Measurements from ENCODE around the gene SOBP.

Gene SOBP

DNA sequence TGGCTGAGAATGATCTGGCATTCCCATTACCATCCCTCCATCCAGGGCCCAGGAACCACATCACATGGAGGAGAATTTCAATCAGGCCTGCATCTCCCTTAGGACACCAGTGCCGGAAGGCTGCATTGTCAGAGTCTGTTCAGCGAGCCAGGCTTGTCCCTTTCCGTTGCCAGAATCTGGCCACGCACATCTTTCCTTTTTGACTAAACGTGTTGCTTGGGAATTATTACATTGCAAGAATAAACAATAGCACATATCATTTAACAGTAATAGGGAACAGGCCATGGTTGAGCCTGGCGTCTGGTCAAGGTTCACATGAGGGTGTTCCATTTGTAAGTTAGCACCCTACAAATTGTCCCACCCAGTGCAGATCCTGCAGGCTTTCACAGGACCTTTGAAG, 42.8 kb downstream of the SOBP start:
- no peak for TF ChIP-seq YY1 (IDR thresholded peaks at IDR 0.05; ENCODE audit: insufficient read depth, insufficient read length)
- TF ChIP-seq SUZ12 (IDR thresholded peaks at IDR 0.05; ENCODE audit: extremely low read depth, insufficient read depth, insufficient read length) = no peak
- no peak for TF ChIP-seq ZNF274 (IDR thresholded peaks at IDR 0.05; ENCODE audit: low read depth, low read length)
- Histone ChIP-seq H3K4me1 (ENCODE audit: insufficient read depth, insufficient read length) (no peaks in the 10 kb centered on the region), H3K4me3 (ENCODE audit: insufficient read length, low read depth) (no peak overlapping the region), H3K36me3 (ENCODE audit: insufficient read depth, insufficient read length, low read length) (no peaks in the 10 kb centered on the region), H3K27me3 (ENCODE audit: insufficient read depth, insufficient read length) (no peaks in the 10 kb centered on the region), H3K9me3 (ENCODE audit: insufficient read depth, low read length) (no peaks in the 10 kb centered on the region), H3K9ac (ENCODE audit: insufficient read length, low read depth) (no peak overlapping the region)
- no peak for DNase-seq (ENCODE audit: low read depth, low spot score)

DNA sequence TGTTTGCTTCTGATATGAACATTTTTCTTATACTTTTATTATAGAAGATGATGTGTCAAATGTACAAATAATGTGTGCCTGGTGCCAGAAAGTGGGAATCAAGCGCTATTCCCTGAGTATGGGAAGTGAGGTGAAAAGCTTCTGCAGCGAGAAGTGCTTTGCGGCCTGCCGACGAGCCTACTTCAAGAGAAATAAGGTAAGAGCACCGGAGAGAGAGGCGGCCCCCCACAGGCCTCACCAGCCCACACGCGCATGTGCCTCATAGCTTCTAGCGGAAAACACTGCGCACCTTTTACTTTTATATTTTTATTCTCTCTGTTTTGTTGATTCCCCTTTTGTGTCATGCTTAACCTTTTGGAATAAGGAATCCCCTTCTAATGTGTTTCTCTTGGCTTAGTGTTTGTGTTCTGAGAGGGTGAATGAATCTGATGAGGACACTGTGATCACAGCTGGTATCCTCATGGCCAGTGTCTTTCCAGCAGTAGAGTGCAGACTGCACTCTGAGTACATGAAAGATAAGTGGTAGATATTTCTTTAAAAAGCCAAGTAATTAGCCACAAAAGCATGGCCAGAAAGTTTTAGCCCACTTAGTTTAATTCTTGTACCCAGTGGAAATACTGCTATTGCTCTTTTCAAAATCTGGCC, 43.6 kb downstream of the SOBP start:
- H3K9ac ChIP-seq (ENCODE audit: insufficient read length, low read depth) = no peak overlapping the region
- H3K4me1 ChIP-seq (ENCODE audit: insufficient read depth, insufficient read length) = no peaks in the 10 kb centered on the region
- no peaks in the 10 kb centered on the region for H3K36me3 ChIP-seq (ENCODE audit: insufficient read depth, insufficient read length, low read length)
- H3K9me3 ChIP-seq (ENCODE audit: insufficient read depth, low read length) = no peaks in the 10 kb centered on the region
- H3K27me3 ChIP-seq (ENCODE audit: insufficient read depth, insufficient read length) = no peaks in the 10 kb centered on the region
- H3K4me3 ChIP-seq (ENCODE audit: insufficient read length, low read depth) = no peak overlapping the region
- no peak for DNase-seq (ENCODE audit: low read depth, low spot score)
- TF ChIP-seq SUZ12 (IDR thresholded peaks at IDR 0.05; ENCODE audit: extremely low read depth, insufficient read depth, insufficient read length) (no peak), YY1 (IDR thresholded peaks at IDR 0.05; ENCODE audit: insufficient read depth, insufficient read length) (no peak), ZNF274 (IDR thresholded peaks at IDR 0.05; ENCODE audit: low read depth, low read length) (no peak)

DNA sequence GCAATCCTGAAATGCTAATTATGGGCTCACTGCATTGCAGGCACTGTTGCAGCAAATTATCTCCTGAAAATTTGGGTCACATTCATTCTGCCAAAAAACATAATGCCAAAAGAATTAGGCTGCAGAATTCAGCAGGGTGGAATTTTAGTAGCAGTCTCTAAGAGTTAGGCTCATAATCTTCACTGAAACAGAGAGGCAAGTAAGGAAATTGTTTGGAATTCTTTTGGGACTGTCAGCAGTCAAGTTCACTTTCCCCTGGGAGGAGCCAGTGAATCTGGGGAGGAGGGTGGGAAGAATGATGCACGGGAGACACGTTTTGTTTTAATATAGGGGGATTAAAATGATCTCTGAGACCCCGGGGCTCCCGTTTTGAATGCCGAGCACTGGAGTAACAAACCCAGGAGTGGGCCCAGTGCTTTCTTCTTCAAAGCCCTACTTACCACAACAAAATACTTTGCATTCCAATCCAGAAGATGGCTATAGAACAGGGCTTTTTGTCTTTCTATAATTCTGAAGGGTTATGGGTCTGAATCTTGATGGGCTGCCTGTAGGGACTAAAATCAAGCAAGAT, 44.7 kb downstream of the SOBP start:
- DNase-seq (ENCODE audit: low read depth, low spot score) = peak; percentile 1
- Histone ChIP-seq H3K9me3 (ENCODE audit: insufficient read depth, low read length) (no peaks in the 10 kb centered on the region), H3K27me3 (ENCODE audit: insufficient read depth, insufficient read length) (no peaks in the 10 kb centered on the region), H3K4me1 (ENCODE audit: insufficient read depth, insufficient read length) (no peaks in the 10 kb centered on the region), H3K4me3 (ENCODE audit: insufficient read length, low read depth) (no peak overlapping the region), H3K9ac (ENCODE audit: insufficient read length, low read depth) (no peak overlapping the region), H3K36me3 (ENCODE audit: insufficient read depth, insufficient read length, low read length) (no peaks in the 10 kb centered on the region)
- no peak for TF ChIP-seq ZNF274 (IDR thresholded peaks at IDR 0.05; ENCODE audit: low read depth, low read length)
- TF ChIP-seq YY1 (IDR thresholded peaks at IDR 0.05; ENCODE audit: insufficient read depth, insufficient read length) = no peak
- no peak for TF ChIP-seq SUZ12 (IDR thresholded peaks at IDR 0.05; ENCODE audit: extremely low read depth, insufficient read depth, insufficient read length)

DNA sequence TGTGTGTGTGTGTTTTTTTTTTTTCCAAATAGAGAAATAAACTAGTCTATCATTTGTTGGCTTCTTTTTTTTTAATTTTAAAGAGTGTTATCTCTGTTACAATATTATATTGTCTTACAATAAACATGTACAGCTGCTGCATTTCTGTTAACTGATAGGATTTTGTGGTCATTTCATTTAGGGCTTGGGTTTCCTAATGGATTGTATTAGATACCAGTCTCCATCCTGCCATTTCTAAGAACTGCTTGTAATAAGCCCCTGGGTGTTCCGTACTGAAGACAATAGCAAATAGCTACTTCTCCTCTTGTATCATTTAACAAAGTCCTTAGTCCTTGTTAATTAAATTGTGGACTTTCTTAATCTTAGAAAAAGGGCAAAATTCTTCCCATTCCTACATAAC, 45.7 kb downstream of the SOBP start:
- Histone ChIP-seq H3K9me3 (ENCODE audit: insufficient read depth, low read length) (no peaks in the 10 kb centered on the region), H3K4me3 (ENCODE audit: insufficient read length, low read depth) (no peak overlapping the region), H3K9ac (ENCODE audit: insufficient read length, low read depth) (no peak overlapping the region), H3K36me3 (ENCODE audit: insufficient read depth, insufficient read length, low read length) (no peaks in the 10 kb centered on the region), H3K27me3 (ENCODE audit: insufficient read depth, insufficient read length) (no peaks in the 10 kb centered on the region), H3K4me1 (ENCODE audit: insufficient read depth, insufficient read length) (no peaks in the 10 kb centered on the region)
- TF ChIP-seq YY1 (IDR thresholded peaks at IDR 0.05; ENCODE audit: insufficient read depth, insufficient read length) (no peak), ZNF274 (IDR thresholded peaks at IDR 0.05; ENCODE audit: low read depth, low read length) (no peak)
- DNase-seq (ENCODE audit: low read depth, low spot score) = no peak

DNA sequence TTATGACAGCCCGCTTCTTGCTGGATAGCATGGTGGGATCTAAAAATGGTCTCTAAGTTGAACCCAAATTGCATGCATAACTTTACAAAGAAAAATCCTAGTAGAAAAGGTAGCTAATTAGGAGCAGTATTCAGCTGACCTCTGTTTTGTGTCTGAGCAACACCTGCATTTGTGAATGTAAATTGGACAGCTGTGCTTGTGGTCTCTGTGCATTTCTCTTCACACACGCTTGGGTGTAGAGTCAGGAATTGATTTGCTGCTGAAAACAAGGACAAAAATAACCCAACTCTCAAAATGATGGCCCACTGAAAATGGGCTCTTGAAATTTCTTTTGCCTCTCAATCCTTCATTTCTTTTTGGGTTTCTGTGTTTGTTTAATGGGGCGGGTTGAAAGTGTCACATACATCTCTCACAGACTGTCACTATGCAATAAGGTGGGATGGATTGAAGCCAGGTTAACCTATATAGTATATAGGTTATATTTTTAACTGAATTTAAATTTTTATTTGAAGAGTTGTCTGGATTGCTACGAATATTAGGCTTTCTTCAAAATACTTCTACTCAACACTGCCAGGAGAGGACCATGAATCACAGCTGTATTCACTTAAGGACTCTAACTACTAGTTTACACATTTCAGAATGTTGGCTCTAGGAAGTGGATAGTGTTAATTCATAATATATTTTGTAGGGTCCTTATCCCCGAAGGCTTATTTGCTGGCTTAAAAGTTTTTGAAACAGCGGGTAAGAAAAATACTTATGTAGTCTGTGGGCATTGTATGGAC, 46.5 kb downstream of the SOBP start:
- no peak for DNase-seq (ENCODE audit: low read depth, low spot score)
- Histone ChIP-seq H3K4me1 (ENCODE audit: insufficient read depth, insufficient read length) (no peaks in the 10 kb centered on the region), H3K36me3 (ENCODE audit: insufficient read depth, insufficient read length, low read length) (no peaks in the 10 kb centered on the region), H3K4me3 (ENCODE audit: insufficient read length, low read depth) (no peak overlapping the region), H3K9ac (ENCODE audit: insufficient read length, low read depth) (no peak overlapping the region), H3K9me3 (ENCODE audit: insufficient read depth, low read length) (no peaks in the 10 kb centered on the region), H3K27me3 (ENCODE audit: insufficient read depth, insufficient read length) (no peaks in the 10 kb centered on the region)
- no peak for TF ChIP-seq ZNF274 (IDR thresholded peaks at IDR 0.05; ENCODE audit: low read depth, low read length)
- no peak for TF ChIP-seq YY1 (IDR thresholded peaks at IDR 0.05; ENCODE audit: insufficient read depth, insufficient read length)
- no peak for TF ChIP-seq SUZ12 (IDR thresholded peaks at IDR 0.05; ENCODE audit: extremely low read depth, insufficient read depth, insufficient read length)

DNA sequence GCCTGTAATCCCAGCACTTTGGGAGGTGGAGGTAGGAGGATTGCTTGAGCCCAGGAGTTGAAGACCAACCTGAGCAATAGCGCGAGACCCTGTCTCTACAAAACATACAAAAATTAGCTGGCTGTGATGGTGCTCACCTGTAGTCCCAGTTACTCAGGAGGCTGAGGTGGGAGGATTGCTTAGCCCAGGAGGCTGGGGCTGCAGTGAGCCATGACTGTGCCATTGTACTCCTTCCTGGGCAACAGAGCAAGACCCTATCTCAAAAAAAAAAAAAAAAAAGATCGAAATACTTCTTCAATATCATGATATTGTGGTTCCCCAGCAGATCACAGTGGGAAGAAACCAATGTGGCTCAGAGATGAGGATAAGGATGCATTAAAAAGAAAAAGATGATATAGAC, 47.6 kb downstream of the SOBP start:
- TF ChIP-seq YY1 (IDR thresholded peaks at IDR 0.05; ENCODE audit: insufficient read depth, insufficient read length) (no peak), SUZ12 (IDR thresholded peaks at IDR 0.05; ENCODE audit: extremely low read depth, insufficient read depth, insufficient read length) (no peak), ZNF274 (IDR thresholded peaks at IDR 0.05; ENCODE audit: low read depth, low read length) (no peak)
- no peaks in the 10 kb centered on the region for H3K27me3 ChIP-seq (ENCODE audit: insufficient read depth, insufficient read length)
- H3K4me3 ChIP-seq (ENCODE audit: insufficient read length, low read depth) = no peak overlapping the region
- DNase-seq (ENCODE audit: low read depth, low spot score) = no peak
- H3K9me3 ChIP-seq (ENCODE audit: insufficient read depth, low read length) = no peaks in the 10 kb centered on the region
- no peak overlapping the region for H3K9ac ChIP-seq (ENCODE audit: insufficient read length, low read depth)
- no peaks in the 10 kb centered on the region for H3K4me1 ChIP-seq (ENCODE audit: insufficient read depth, insufficient read length)
- H3K36me3 ChIP-seq (ENCODE audit: insufficient read depth, insufficient read length, low read length) = no peaks in the 10 kb centered on the region

DNA sequence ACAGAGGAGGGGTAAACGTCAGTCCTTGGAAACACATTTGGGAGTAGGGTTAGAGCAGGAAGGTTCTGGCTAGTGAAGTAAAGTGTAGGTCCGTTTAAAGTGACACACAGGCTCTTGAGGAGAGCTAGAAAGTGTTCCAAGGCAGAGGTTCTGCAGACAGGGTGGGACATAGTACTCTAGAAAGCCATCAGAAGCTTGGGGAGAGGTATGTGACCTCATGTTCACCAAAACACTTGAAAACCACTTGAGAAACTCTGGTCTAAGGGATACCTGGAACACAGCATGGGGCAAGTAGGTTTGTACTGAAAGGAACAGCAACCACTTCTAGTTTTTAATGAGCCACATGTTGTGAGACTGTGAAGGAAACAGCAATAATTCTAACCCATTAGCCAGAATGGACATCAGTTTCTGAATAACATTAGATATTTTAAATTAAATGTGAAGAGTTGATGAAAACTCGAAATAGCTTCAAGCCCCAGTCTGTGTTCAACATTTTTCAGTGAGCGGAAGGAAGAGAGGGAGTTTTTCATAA, 49.0 kb downstream of the SOBP start:
- H3K4me1 ChIP-seq (ENCODE audit: insufficient read depth, insufficient read length) = no peaks in the 10 kb centered on the region
- H3K36me3 ChIP-seq (ENCODE audit: insufficient read depth, insufficient read length, low read length) = no peaks in the 10 kb centered on the region
- TF ChIP-seq ZNF274 (IDR thresholded peaks at IDR 0.05; ENCODE audit: low read depth, low read length) (no peak), SUZ12 (IDR thresholded peaks at IDR 0.05; ENCODE audit: extremely low read depth, insufficient read depth, insufficient read length) (no peak), YY1 (IDR thresholded peaks at IDR 0.05; ENCODE audit: insufficient read depth, insufficient read length) (no peak)
- no peak overlapping the region for H3K4me3 ChIP-seq (ENCODE audit: insufficient read length, low read depth)
- no peaks in the 10 kb centered on the region for H3K27me3 ChIP-seq (ENCODE audit: insufficient read depth, insufficient read length)
- no peak overlapping the region for H3K9ac ChIP-seq (ENCODE audit: insufficient read length, low read depth)
- no peaks in the 10 kb centered on the region for H3K9me3 ChIP-seq (ENCODE audit: insufficient read depth, low read length)
- DNase-seq (ENCODE audit: low read depth, low spot score) = no peak
